Placental epithelial cell (primary cell): ENCODE data around the gene IL9. TPM values are rescaled to one million over a fixed set of nuclear protein-coding genes. Genes with fewer than 3 reads are reported as not detected.

Experiments
- total RNA-seq: library from RNA; depleted of rRNA; stranded (reverse); fragments of >200 nt; gene quantifications from 2 replicates; pipeline ENCODE4 v1.2.3, GENCODE V29; 2012

The IL9 gene
- total RNA-seq = not detected in 2 replicates

GRCh38 chr5:135895474-135896006 is at the start of gene IL9:
IL9 (minus strand) TSS chr5:135895841; CDS start chr5:135895816, 25 bp downstream.

Other genes with a start within 250 kb of the IL9 start
- gene SLC25A48, start 61.2 kb downstream of the IL9 start, total RNA-seq = not detected in 2 replicates
- not detected in 2 replicates for gene LECT2, start 59.1 kb upstream of the IL9 start, total RNA-seq
- gene TGFBI, start 133.1 kb upstream of the IL9 start, total RNA-seq = 6,762 and 7,523 TPM in 2 replicates
- gene SMAD5, start 237.0 kb upstream of the IL9 start, total RNA-seq = 45.5 and 45.9 TPM in 2 replicates